HepG2 (cell line): Measurements from ENCODE around the gene HAP1. TPM values are rescaled to one million over a fixed set of nuclear protein-coding genes. Genes with fewer than 3 reads are reported as not detected.

ENCODE experiments used
- AFF4 ChIP-seq: sonication (generic); formaldehyde crosslinking; IDR thresholded peaks from 2 replicates; pipeline ENCODE4 v1.4.0; 2020; ENCODE audit warnings: missing genetic modification reagents
- ARNT2 ChIP-seq: sonication (generic); formaldehyde crosslinking; IDR thresholded peaks from 2 replicates; pipeline ENCODE4 v1.8.0; 2022; ENCODE audit warnings: mild to moderate bottlenecking, low read depth, missing genetic modification reagents, moderate library complexity
- CSRNP1 ChIP-seq: sonication (generic); formaldehyde crosslinking; IDR thresholded peaks from 2 replicates; pipeline ENCODE4 v1.8.1; 2023; ENCODE audit warnings: mild to moderate bottlenecking, missing genetic modification reagents
- ELF1 ChIP-seq: sonication (generic); formaldehyde crosslinking; IDR thresholded peaks from 2 replicates; pipeline ENCODE4 v1.4.0; 2020; ENCODE audit warnings: missing genetic modification reagents
- FLYWCH1 ChIP-seq: sonication (generic); formaldehyde crosslinking; IDR thresholded peaks from 2 replicates; pipeline ENCODE4 v1.8.1; 2023; ENCODE audit warnings: mild to moderate bottlenecking, missing genetic modification reagents
- NFATC3 ChIP-seq: sonication (generic); formaldehyde crosslinking; IDR thresholded peaks from 2 replicates; pipeline ENCODE4 v1.5.1; 2020; ENCODE audit warnings: mild to moderate bottlenecking, missing genetic modification reagents
- NFE2L2 ChIP-seq: fragments of 150-350 bp; IDR thresholded peaks from 2 replicates; pipeline ENCODE4 v1.6.1; 2014; ENCODE audit warnings: low read length
- NFIB ChIP-seq: sonication (generic); formaldehyde crosslinking; IDR thresholded peaks from 2 replicates; pipeline ENCODE4 v1.9.0; 2021; ENCODE audit warnings: missing genetic modification reagents, mild to moderate bottlenecking, borderline replicate concordance
- NR2F1 ChIP-seq, 2 experiments: fragments of 450-650 bp in 1 of 2; formaldehyde crosslinking in 1 of 2; IDR thresholded peaks; 2 replicates each; pipeline versions ENCODE4 v1.5.0 to v1.6.1; 2016 to 2020; ENCODE audit warnings: mild to moderate bottlenecking in 1 of 2, missing compliant biosample characterization in 1 of 2, missing genetic modification reagents in 1 of 2, moderate library complexity in 1 of 2
- PITX1 ChIP-seq: sonication (generic); formaldehyde crosslinking; IDR thresholded peaks from 2 replicates; pipeline ENCODE4 v1.5.1; 2020; ENCODE audit warnings: mild to moderate bottlenecking, missing genetic modification reagents
- RARG ChIP-seq: sonication (generic); formaldehyde crosslinking; IDR thresholded peaks from 2 replicates; pipeline ENCODE4 v1.4.0; 2020; ENCODE audit warnings: low read depth, mild to moderate bottlenecking, missing genetic modification reagents
- SP4 ChIP-seq: sonication (generic); formaldehyde crosslinking; IDR thresholded peaks from 2 replicates; pipeline ENCODE4 v1.8.1; 2023; ENCODE audit warnings: mild to moderate bottlenecking, missing genetic modification reagents
- SP5 ChIP-seq: IDR thresholded peaks from 2 replicates; pipeline ENCODE4 v1.6.1; 2016; ENCODE audit warnings: low read depth, borderline replicate concordance
- TMF1 ChIP-seq: sonication (generic); formaldehyde crosslinking; IDR thresholded peaks from 2 replicates; pipeline ENCODE4 v1.8.1; 2022; ENCODE audit warnings: low read depth, missing genetic modification reagents
- TRAFD1 ChIP-seq: sonication (generic); formaldehyde crosslinking; IDR thresholded peaks from 2 replicates; pipeline ENCODE4 v1.5.1; 2020; ENCODE audit warnings: missing genetic modification reagents, mild to moderate bottlenecking, borderline replicate concordance
- WIZ ChIP-seq: sonication (generic); formaldehyde crosslinking; IDR thresholded peaks from 2 replicates; pipeline ENCODE4 v1.5.1; 2020; ENCODE audit warnings: mild to moderate bottlenecking, missing genetic modification reagents
- polyA plus RNA-seq, 8 experiments: library from polyadenylated mRNA; depleted of rRNA in 3 of 8; stranded (reverse) in 7 of 8; unstranded in 1 of 8; fragments of >200 nt; fragmentation: Illumina TruSeq in 4 of 8; extraction: Trizol in 4 of 8; gene quantifications; 2 replicates each; pipeline versions ENCODE4 v1.2.1 to v1.2.3, GENCODE V29; 2011 to 2016; ENCODE audit warnings: low read depth in 4 of 8, missing spikeins in 1 of 8, mixed read lengths in 1 of 8; ENCODE audit not compliant: insufficient read depth in 1 of 8
- total RNA-seq, 5 experiments: library from RNA; depleted of rRNA; stranded (reverse); fragments of >200 nt; fragmentation: Illumina TruSeq; extraction: Trizol; gene quantifications; 2 replicates each; pipeline ENCODE4 v1.2.3, GENCODE V29; 2016; ENCODE audit warnings: low read depth in 1 of 5

Gene HAP1
- total and polyA plus RNA-seq, 2 of the 13 experiments (the other 11 are each of a cell fraction or from before 2014, with no cell fraction given) = 0.07 TPM

GRCh38 chr17:41688641-41689496, 45.6 kb downstream of the HAP1 start, which contains the start of gene EIF1 (continued):
- TF ChIP-seq PITX1 (CRISPR knock-in tag) = peak; percentile 81
- TF ChIP-seq FLYWCH1 (CRISPR knock-in tag) = no peak
- TF ChIP-seq WIZ (CRISPR knock-in tag) = no peak
- peak; percentile 86 for TF ChIP-seq ELF1 (CRISPR knock-in tag)
- TF ChIP-seq NFIB = no peak
- peak; percentile 81 for TF ChIP-seq SP5 (CRISPR knock-in tag)
- peak; percentile 97 for TF ChIP-seq SP4
- TF ChIP-seq AFF4 (CRISPR knock-in tag) = peak; percentile 87
- 0 out of 2 replicates have a peak, but pooled peaks have one; percentile 26 for TF ChIP-seq RARG (CRISPR knock-in tag)
- TF ChIP-seq NR2F1 (CRISPR knock-in tag; IDR thresholded peaks at IDR 0.05) = peak; percentile 4 to 86; a peak in 3 of 4 replicates
- peak; percentile 12; the same call in 1 of the 2 replicates for TF ChIP-seq TRAFD1
- TF ChIP-seq ARNT2 (CRISPR knock-in tag) = peak; percentile 84
- no peak for TF ChIP-seq TMF1
- peak; percentile 97 for TF ChIP-seq NFATC3
- peak; percentile 47; the same call in 1 of the 2 replicates for TF ChIP-seq CSRNP1 (CRISPR knock-in tag)
- TF ChIP-seq NFE2L2 = peak; percentile 2
- TF ChIP-seq, all 625 proteins: peak for 419
